ENCODE results near the gene FEZF2.

GRCh38 chr3:62371720-62372591 is 1.4 kb downstream of the FEZF2 start:
- peak; percentile 67 for TF ChIP-seq EZH2phosphoT487 (IDR thresholded peaks at IDR 0.05; ENCODE audit: low read depth, severe bottlenecking, unreplicated experiment)
- TF ChIP-seq CTCF (IDR thresholded peaks at IDR 0.05; ENCODE audit: poor library complexity), result no peak
- TF ChIP-seq EZH2 (IDR thresholded peaks at IDR 0.05; ENCODE audit: borderline replicate concordance), result peak; percentile 94
